SK-N-DZ (cell line): ENCODE results near the gene NUP62.
A peak's percentile ranks its signal among the peaks of the same experiment; 100 is the strongest.
"Not testable (repeated sequence)": the region's sequence is repeated elsewhere in the genome, so short reads cannot be mapped to it uniquely, and the experiment has no call there.

ENCODE experiments used
- DNase-seq: peaks from one replicate; pipeline ENCODE4 v3.0.0-alpha.2; 2015; ENCODE audit warnings: low spot score

Gene NUP62

GRCh38 chr19:49952479-49952836, 23.2 kb upstream of the NUP62 start:
- no peak for DNase-seq

- DNase-seq, result no peak
These were observed 22.6 kb upstream of the NUP62 start for GRCh38 chr19:49951806-49952478.

- DNase-seq, result no peak
These were observed 21.7 kb upstream of the NUP62 start for GRCh38 chr19:49950956-49951526.

GRCh38 chr19:49950590-49950948, 21.3 kb upstream of the NUP62 start:
- no peak for DNase-seq

GRCh38 chr19:49949742-49950589, 20.7 kb upstream of the NUP62 start:
- DNase-seq, result no peak

GRCh38 chr19:49946415-49946814, 17.1 kb upstream of the NUP62 start:
- no peak for DNase-seq

- DNase-seq, result not testable (repeated sequence)
These were observed 15.3 kb upstream of the NUP62 start for GRCh38 chr19:49944567-49944966.

- no peak for DNase-seq
These were observed 11.1 kb upstream of the NUP62 start for GRCh38 chr19:49940482-49940791.

- no peak for DNase-seq
These were observed 10.6 kb upstream of the NUP62 start for GRCh38 chr19:49939721-49940481.

GRCh38 chr19:49938662-49939061, 9.4 kb upstream of the NUP62 start:
- DNase-seq, result no peak

GRCh38 chr19:49937750-49938381, 8.6 kb upstream of the NUP62 start:
- DNase-seq, result peak; percentile 57

GRCh38 chr19:49936549-49936948, 7.2 kb upstream of the NUP62 start:
- no peak for DNase-seq

GRCh38 chr19:49933643-49934042, 4.3 kb upstream of the NUP62 start:
- DNase-seq, result no peak

GRCh38 chr19:49932731-49933131, 3.4 kb upstream of the NUP62 start:
- DNase-seq, result no peak

GRCh38 chr19:49932041-49932451, 2.7 kb upstream of the NUP62 start:
- DNase-seq, result no peak

GRCh38 chr19:49931293-49932040, 2.2 kb upstream of the NUP62 start:
- no peak for DNase-seq

GRCh38 chr19:49930483-49931011, 1.2 kb upstream of the NUP62 start:
- no peak for DNase-seq

- DNase-seq, result peak; percentile 86
These were observed 543 bp upstream of the NUP62 start for GRCh38 chr19:49929611-49930482.

GRCh38 chr19:49927526-49928264, 1.6 kb downstream of the NUP62 start:
- no peak for DNase-seq
